OCI-LY1 (cell line): ENCODE measurements around the gene CACHD1.

Experiments used
- H2AFZ ChIP-seq: fragments of 200-600 bp; sonication (generic), shearing (Covaris generic); 2 replicates; pipeline ENCODE4 v1.6.0; 2014; ENCODE audit warnings: antibody characterized with exemption, mild to moderate bottlenecking, low read length
- H3F3A ChIP-seq: fragments of 200-600 bp; sonication (generic), shearing (Covaris generic); 2 replicates; pipeline ENCODE4 v1.6.0; 2014; ENCODE audit warnings: mild to moderate bottlenecking, antibody characterized with exemption, low read length, moderate library complexity; ENCODE audit not compliant: insufficient read depth
- H3K27ac ChIP-seq: fragments of 200-600 bp; sonication (generic); 2 replicates; pipeline ENCODE4 v1.5.1; 2014; ENCODE audit warnings: low read length, mixed run types, mild to moderate bottlenecking, low read depth; ENCODE audit not compliant: poor library complexity, severe bottlenecking
- H3K27me3 ChIP-seq: fragments of 200-600 bp; sonication (generic); 2 replicates; pipeline ENCODE4 v1.6.0; 2014; ENCODE audit warnings: antibody characterized with exemption, mild to moderate bottlenecking, low read length, moderate library complexity; ENCODE audit not compliant: insufficient read depth
- H3K36me3 ChIP-seq: fragments of 200-600 bp; sonication (generic); 2 replicates; pipeline ENCODE4 v1.6.1; 2014; ENCODE audit warnings: mild to moderate bottlenecking, antibody characterized with exemption, low read length, moderate library complexity, mixed read lengths; ENCODE audit not compliant: insufficient read depth
- H3K4me1 ChIP-seq: fragments of 200-600 bp; sonication (generic); 2 replicates; pipeline ENCODE4 v1.5.1; 2014; ENCODE audit warnings: mild to moderate bottlenecking, low read length, moderate library complexity; ENCODE audit not compliant: insufficient read depth, severe bottlenecking
- H3K4me2 ChIP-seq: fragments of 200-600 bp; sonication (generic), shearing (Covaris generic); 2 replicates; pipeline ENCODE4 v1.6.1; 2014; ENCODE audit warnings: low read length
- H3K4me3 ChIP-seq: fragments of 200-600 bp; sonication (generic); 2 replicates; pipeline ENCODE4 v1.5.1; 2014; ENCODE audit warnings: low read length, low read depth, mild to moderate bottlenecking, mixed read lengths; ENCODE audit not compliant: poor library complexity, severe bottlenecking
- H3K79me2 ChIP-seq: fragments of 200-600 bp; shearing (Covaris generic); 2 replicates; pipeline ENCODE4 v1.6.1; 2016; ENCODE audit warnings: mixed run types, low read length, mixed read lengths; ENCODE audit not compliant: insufficient read depth
- H3K9ac ChIP-seq: fragments of 200-600 bp; sonication (generic), shearing (Covaris generic); 2 replicates; pipeline ENCODE4 v1.6.1; 2014; ENCODE audit warnings: mild to moderate bottlenecking, low read length, mixed read lengths
- H3K9me2 ChIP-seq: fragments of 200-600 bp; sonication (generic), shearing (Covaris generic); 2 replicates; pipeline ENCODE4 v1.6.1; 2014; ENCODE audit warnings: low read depth, mild to moderate bottlenecking, low read length, mixed read lengths
- H3K9me3 ChIP-seq: fragments of 200-600 bp; shearing (Covaris generic); 2 replicates; pipeline ENCODE4 v1.6.1; 2014; ENCODE audit warnings: low read length, mixed read lengths
- H4K20me1 ChIP-seq: fragments of 200-600 bp; sonication (generic), shearing (Covaris generic); 2 replicates; pipeline ENCODE4 v1.6.0; 2016; ENCODE audit warnings: mild to moderate bottlenecking, low read length; ENCODE audit not compliant: insufficient read depth
- EZH2 ChIP-seq: fragments of 200-600 bp; sonication (generic), shearing (Covaris generic); IDR thresholded peaks from 2 replicates; pipeline ENCODE4 v1.8.0; 2017; ENCODE audit warnings: borderline replicate concordance, mixed run types, mild to moderate bottlenecking, antibody characterized with exemption, low read length, moderate library complexity, mixed read lengths
- TF ChIP-seq, protein P1 (sequence below): fragments of 200-600 bp; sonication (generic), shearing (Covaris generic); IDR thresholded peaks from 2 replicates; pipeline ENCODE4 v1.5.1; 2017; ENCODE audit warnings: mild to moderate bottlenecking, antibody characterized with exemption, low read length, moderate library complexity, mixed read lengths

The CACHD1 gene

DNA sequence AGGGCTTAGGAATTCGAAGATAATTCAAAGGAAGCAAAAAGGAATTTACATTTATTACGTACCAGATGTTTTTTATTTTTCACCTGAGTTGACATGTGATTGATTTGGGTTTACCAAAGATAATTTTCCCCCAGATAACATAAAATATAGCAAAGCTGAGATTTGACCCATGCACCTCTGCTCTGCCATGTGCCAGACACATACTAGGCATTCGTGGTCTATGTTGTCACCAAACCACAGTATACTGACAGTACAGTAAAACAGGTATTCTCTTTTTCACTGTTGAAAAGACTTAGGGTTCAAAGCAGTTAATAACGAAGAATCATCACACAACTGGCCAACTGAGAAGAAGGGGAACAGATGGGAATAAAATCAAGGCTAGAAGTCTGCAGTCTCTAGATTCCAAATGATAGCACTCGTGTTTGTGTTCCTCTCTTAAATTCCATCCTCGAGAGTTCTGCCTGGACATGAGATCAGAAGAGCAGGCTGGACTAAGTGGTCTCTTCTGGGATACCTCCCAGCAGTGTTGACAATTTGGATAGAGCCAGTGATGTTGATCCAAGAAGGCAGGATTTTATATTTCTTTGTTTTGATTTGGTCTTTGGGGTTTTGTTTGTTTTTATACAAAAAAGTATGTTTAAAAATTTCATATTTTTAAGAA lies 189.7 kb downstream of the CACHD1 start:
- Histone ChIP-seq H3K9me3 (no peaks in the 10 kb centered on the region), H3K27ac (no peak overlapping the region), H3K27me3 (no peaks in the 10 kb centered on the region), H3K4me3 (no peak overlapping the region), H3F3A (no peaks in the 10 kb centered on the region), H3K79me2 (no peaks in the 10 kb centered on the region), H2AFZ (no peak overlapping the region), H3K9ac (no peak overlapping the region), H3K9me2 (no peaks in the 10 kb centered on the region), H3K4me1 (no peaks in the 10 kb centered on the region), H3K4me2 (no peak overlapping the region), H3K36me3 (no peaks in the 10 kb centered on the region), H4K20me1 (no peaks in the 10 kb centered on the region)
- TF ChIP-seq EZH2: no peak
- TF ChIP-seq, protein P1, sequence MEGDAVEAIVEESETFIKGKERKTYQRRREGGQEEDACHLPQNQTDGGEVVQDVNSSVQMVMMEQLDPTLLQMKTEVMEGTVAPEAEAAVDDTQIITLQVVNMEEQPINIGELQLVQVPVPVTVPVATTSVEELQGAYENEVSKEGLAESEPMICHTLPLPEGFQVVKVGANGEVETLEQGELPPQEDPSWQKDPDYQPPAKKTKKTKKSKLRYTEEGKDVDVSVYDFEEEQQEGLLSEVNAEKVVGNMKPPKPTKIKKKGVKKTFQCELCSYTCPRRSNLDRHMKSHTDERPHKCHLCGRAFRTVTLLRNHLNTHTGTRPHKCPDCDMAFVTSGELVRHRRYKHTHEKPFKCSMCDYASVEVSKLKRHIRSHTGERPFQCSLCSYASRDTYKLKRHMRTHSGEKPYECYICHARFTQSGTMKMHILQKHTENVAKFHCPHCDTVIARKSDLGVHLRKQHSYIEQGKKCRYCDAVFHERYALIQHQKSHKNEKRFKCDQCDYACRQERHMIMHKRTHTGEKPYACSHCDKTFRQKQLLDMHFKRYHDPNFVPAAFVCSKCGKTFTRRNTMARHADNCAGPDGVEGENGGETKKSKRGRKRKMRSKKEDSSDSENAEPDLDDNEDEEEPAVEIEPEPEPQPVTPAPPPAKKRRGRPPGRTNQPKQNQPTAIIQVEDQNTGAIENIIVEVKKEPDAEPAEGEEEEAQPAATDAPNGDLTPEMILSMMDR: no peak

DNA sequence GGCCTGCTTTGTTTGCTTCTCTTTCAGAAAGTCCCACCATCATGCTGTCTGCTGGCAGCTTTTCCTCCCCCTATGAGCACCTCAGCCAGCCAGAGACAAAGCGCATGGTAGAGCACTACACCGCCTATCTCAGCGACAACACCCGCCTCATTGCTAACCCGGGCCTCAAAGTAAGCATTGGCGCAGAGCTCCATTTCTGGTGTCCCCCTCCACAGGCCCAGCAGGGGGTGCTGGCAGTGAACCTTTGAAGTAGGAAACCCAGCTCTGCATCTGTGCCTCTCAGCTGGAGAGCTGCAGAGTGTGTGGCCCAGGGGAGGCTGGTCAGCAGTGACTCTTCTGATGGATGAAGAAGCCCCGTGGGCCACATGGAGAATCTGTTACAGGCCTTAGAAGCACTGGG lies 193.7 kb downstream of the CACHD1 start:
- H4K20me1 ChIP-seq: no peaks in the 10 kb centered on the region
- no peak overlapping the region for H3K27ac ChIP-seq
- no peak overlapping the region for H2AFZ ChIP-seq
- H3K9ac ChIP-seq: no peak overlapping the region
- H3F3A ChIP-seq: no peaks in the 10 kb centered on the region
- no peaks in the 10 kb centered on the region for H3K9me3 ChIP-seq
- no peaks in the 10 kb centered on the region for H3K27me3 ChIP-seq
- no peak for TF ChIP-seq EZH2
- TF ChIP-seq, protein P1: peak; percentile 57
- no peaks in the 10 kb centered on the region for H3K9me2 ChIP-seq
- no peak overlapping the region for H3K4me3 ChIP-seq
- no peak overlapping the region for H3K4me2 ChIP-seq
- H3K79me2 ChIP-seq: no peaks in the 10 kb centered on the region
- no peaks in the 10 kb centered on the region for H3K36me3 ChIP-seq
- no peaks in the 10 kb centered on the region for H3K4me1 ChIP-seq

GRCh38 chr1:64664299-64664698 lies 194.4 kb downstream of the CACHD1 start:
- Histone ChIP-seq H3K4me1 (no peaks in the 10 kb centered on the region), H3F3A (no peaks in the 10 kb centered on the region), H3K9ac (no peak overlapping the region), H3K4me3 (no peak overlapping the region), H3K27me3 (no peaks in the 10 kb centered on the region), H3K4me2 (no peak overlapping the region), H3K9me3 (no peaks in the 10 kb centered on the region), H3K27ac (no peak overlapping the region), H3K36me3 (no peaks in the 10 kb centered on the region), H2AFZ (no peak overlapping the region), H4K20me1 (no peaks in the 10 kb centered on the region), H3K9me2 (no peaks in the 10 kb centered on the region), H3K79me2 (no peaks in the 10 kb centered on the region)
- TF ChIP-seq, protein P1: no peak
- no peak for TF ChIP-seq EZH2
